IMR-90 (cell line): ENCODE measurements around the gene ZAP70. TPM values are rescaled to one million over a fixed set of nuclear protein-coding genes. Genes with fewer than 3 reads are reported as not detected.
A peak's percentile ranks its signal among the peaks of the same experiment; 100 is the strongest.

Source experiments
- ATAC-seq: fragments of 200-7000 bp; cut with Tn5 transposase; 2 replicates; pipeline ENCODE4 v1.9.1; 2020; ENCODE audit warnings: low read depth, mild to moderate bottlenecking, moderate library complexity
- BruUV-seq: library from RNA; stranded (reverse); fragments of 400-500 nt; replicated peaks from 2 replicates; lab custom pipeline; 2021; lab: Mats Ljungman, UMichigan
- CTCF ChIA-PET: fragments of 300-600 bp; formaldehyde crosslinking; extraction: SDS; loops from one replicate; lab custom pipeline; 2021; ENCODE audit warnings: antibody characterized with exemption; lab: Yijun Ruan, JAX
- POLR2A ChIA-PET: fragments of 300-600 bp; sonication (Branson Sonifier 250); formaldehyde crosslinking; loops from one replicate; lab custom pipeline; 2022; ENCODE audit warnings: antibody characterized with exemption; ENCODE audit not compliant: unreplicated experiment; lab: Charles Lee
- DNase-seq: peaks from one replicate; pipeline ENCODE4 v3.0.0; 2013
- H2AFZ ChIP-seq: replicated peaks from 2 replicates; pipeline ENCODE3; 2013; ENCODE audit warnings: low read length, mild to moderate bottlenecking; ENCODE audit not compliant: poor library complexity
- H2AK5ac ChIP-seq: 2 replicates; pipeline ENCODE4 v1.6.1; 2013; ENCODE audit warnings: low read depth, low read length, inconsistent platforms
- H2AK9ac ChIP-seq: replicated peaks from 2 replicates; pipeline ENCODE3; 2013; ENCODE audit warnings: mild to moderate bottlenecking, low read depth, low read length, moderate library complexity; ENCODE audit not compliant: poor library complexity
- H2BK120ac ChIP-seq: 2 replicates; pipeline ENCODE4 v1.6.1; 2013; ENCODE audit warnings: low read depth, low read length, inconsistent platforms
- H2BK15ac ChIP-seq: 3 replicates; pipeline ENCODE4 v1.6.1; 2013; ENCODE audit warnings: low read depth, low read length, inconsistent platforms
- H2BK20ac ChIP-seq: 2 replicates; pipeline ENCODE4 v1.6.1; 2013; ENCODE audit warnings: low read depth, mild to moderate bottlenecking, inconsistent platforms, low read length, moderate library complexity
- H2BK5ac ChIP-seq: 2 replicates; pipeline ENCODE4 v1.6.1; 2013; ENCODE audit warnings: mild to moderate bottlenecking, low read depth, low read length, inconsistent platforms; ENCODE audit not compliant: poor library complexity, severe bottlenecking
- H3K14ac ChIP-seq: replicated peaks from 2 replicates; pipeline ENCODE4 v1.6.1; 2013; ENCODE audit warnings: low read depth, low read length, inconsistent platforms
- H3K18ac ChIP-seq: 2 replicates; pipeline ENCODE4 v1.6.1; 2013; ENCODE audit warnings: low read depth, low read length, control low read depth
- H3K23ac ChIP-seq: 2 replicates; pipeline ENCODE4 v1.6.1; 2013; ENCODE audit warnings: low read depth, low read length, inconsistent platforms
- H3K27ac ChIP-seq: 2 replicates; pipeline ENCODE4 v1.5.1; 2013; ENCODE audit warnings: mild to moderate bottlenecking, control low read depth, low read length; ENCODE audit not compliant: insufficient read depth
- H3K27me3 ChIP-seq: 2 replicates; pipeline ENCODE4 v1.6.1; 2013; ENCODE audit warnings: low read length; ENCODE audit not compliant: control insufficient read depth, insufficient read depth
- H3K36me3 ChIP-seq: 2 replicates; pipeline ENCODE4 v1.6.1; 2013; ENCODE audit warnings: low read length, mixed read lengths; ENCODE audit not compliant: control insufficient read depth, insufficient read depth
- H3K4ac ChIP-seq: 2 replicates; pipeline ENCODE4 v1.6.1; 2013; ENCODE audit warnings: low read depth, low read length, inconsistent platforms
- H3K4me1 ChIP-seq: 2 replicates; pipeline ENCODE4 v1.6.1; 2013; ENCODE audit warnings: low read length, mixed read lengths; ENCODE audit not compliant: control insufficient read depth, insufficient read depth
- H3K4me2 ChIP-seq: 2 replicates; pipeline ENCODE4 v1.6.1; 2013; ENCODE audit warnings: low read depth, mild to moderate bottlenecking, control low read depth, low read length, moderate library complexity
- H3K4me3 ChIP-seq: 2 replicates; pipeline ENCODE4 v1.5.1; 2013; ENCODE audit warnings: low read depth, mild to moderate bottlenecking, control low read depth, low read length, moderate library complexity; ENCODE audit not compliant: insufficient read depth
- H3K56ac ChIP-seq: 2 replicates; pipeline ENCODE4 v1.6.1; 2013; ENCODE audit warnings: low read length, inconsistent platforms; ENCODE audit not compliant: insufficient read depth; ENCODE audit errors: extremely low read depth
- H3K79me1 ChIP-seq, 2 experiments: 2 replicates each; pipeline ENCODE4 v1.6.1; 2013; ENCODE audit warnings: low read length in 2 of 2, inconsistent platforms in 1 of 2, low read depth in 1 of 2
- H3K9ac ChIP-seq: 2 replicates; pipeline ENCODE4 v1.6.1; 2013; ENCODE audit warnings: low read depth, low read length, control low read depth
- H3K9me1 ChIP-seq: 2 replicates; pipeline ENCODE4 v1.6.1; 2013; ENCODE audit warnings: low read length, inconsistent platforms; ENCODE audit not compliant: insufficient read depth
- H3K9me3 ChIP-seq: 2 replicates; pipeline ENCODE4 v1.6.1; 2013; ENCODE audit warnings: low read length; ENCODE audit not compliant: control insufficient read depth, insufficient read depth
- H4K20me1 ChIP-seq: 2 replicates; pipeline ENCODE4 v1.6.1; 2013; ENCODE audit warnings: low read length, inconsistent platforms; ENCODE audit not compliant: insufficient read depth
- H4K5ac ChIP-seq: 2 replicates; pipeline ENCODE4 v1.6.1; 2013; ENCODE audit warnings: mild to moderate bottlenecking, low read depth, low read length, control low read depth
- H4K8ac ChIP-seq, 2 experiments: 2 replicates each; pipeline ENCODE4 v1.6.1; 2013; ENCODE audit warnings: low read depth in 2 of 2, low read length in 2 of 2, control low read depth in 1 of 2, inconsistent platforms in 1 of 2
- H4K91ac ChIP-seq: 2 replicates; pipeline ENCODE4 v1.6.1; 2013; ENCODE audit warnings: low read depth, low read length, inconsistent platforms; ENCODE audit not compliant: insufficient read depth
- BHLHE40 ChIP-seq: fragments of 150-350 bp; IDR thresholded peaks from 2 replicates; pipeline ENCODE4 v1.6.1; 2016; ENCODE audit warnings: mild to moderate bottlenecking, low read depth, low read length
- CEBPB ChIP-seq: IDR thresholded peaks from 2 replicates; pipeline ENCODE4 v1.6.1; 2012; ENCODE audit warnings: low read depth, low read length, improper control_type of control experiment
- CHD1 ChIP-seq: IDR thresholded peaks from 2 replicates; pipeline ENCODE4 v1.6.1; 2012; ENCODE audit warnings: low read depth, low read length, improper control_type of control experiment
- FOS ChIP-seq: fragments of 150-350 bp; IDR thresholded peaks from 2 replicates; pipeline ENCODE4 v1.6.1; 2016; ENCODE audit warnings: low read depth, low read length
- MAFK ChIP-seq: IDR thresholded peaks from 2 replicates; pipeline ENCODE4 v1.6.1; 2012; ENCODE audit warnings: low read depth, low read length, improper control_type of control experiment
- MAZ ChIP-seq: IDR thresholded peaks from 2 replicates; pipeline ENCODE4 v1.6.1; 2012; ENCODE audit warnings: low read depth, mild to moderate bottlenecking, low read length, improper control_type of control experiment, moderate library complexity, borderline replicate concordance
- MXI1 ChIP-seq: IDR thresholded peaks from 2 replicates; pipeline ENCODE4 v1.6.1; 2012; ENCODE audit warnings: low read depth, mild to moderate bottlenecking, low read length, moderate library complexity, borderline replicate concordance
- NFE2L2 ChIP-seq: fragments of 150-350 bp; IDR thresholded peaks from 2 replicates; pipeline ENCODE4 v1.6.1; 2016; ENCODE audit warnings: low read depth, mild to moderate bottlenecking, low read length
- POLR2A ChIP-seq: IDR thresholded peaks from 2 replicates; pipeline ENCODE4 v1.6.1; 2012; ENCODE audit warnings: mild to moderate bottlenecking, low read depth, low read length
- RAD21 ChIP-seq: IDR thresholded peaks from 2 replicates; pipeline ENCODE4 v1.6.1; 2012; ENCODE audit warnings: low read length, improper control_type of control experiment
- RCOR1 ChIP-seq: IDR thresholded peaks from 2 replicates; pipeline ENCODE4 v1.6.1; 2012; ENCODE audit warnings: mild to moderate bottlenecking, low read length, improper control_type of control experiment; ENCODE audit not compliant: insufficient replicate concordance
- RFX5 ChIP-seq: IDR thresholded peaks from 2 replicates; pipeline ENCODE4 v1.8.0; 2012; ENCODE audit warnings: low read depth, mild to moderate bottlenecking, low read length, moderate library complexity
- SMC3 ChIP-seq: fragments of 150-350 bp; IDR thresholded peaks from 2 replicates; pipeline ENCODE4 v1.6.1; 2016; ENCODE audit warnings: low read depth, mild to moderate bottlenecking, antibody characterized with exemption, low read length, moderate library complexity
- WGBS, 2 experiments: methylation state at CpG; one replicate each; pipeline versions ENCODE4 v1.1.5 to v1.1.7; 2013; ENCODE audit warnings: missing lambda C conversion rate in 2 of 2; ENCODE audit not compliant: insufficient read length in 1 of 2; ENCODE audit errors: extremely low coverage in 2 of 2; 5-methylcytosine and 5-hydroxymethylcytosine counted together
- dilution Hi-C: fragments of 300-500 bp; cut with HindIII; formaldehyde crosslinking; loops from one replicate; pipeline ENCODE4 v1.14.3; 2018; ENCODE audit warnings: low sequenced_read_pairs; ENCODE audit not compliant: unreplicated experiment
- in situ Hi-C: fragments of 300-500 bp; cut with MboI; formaldehyde crosslinking; loops from 3 replicates; pipeline ENCODE4 v1.14.3; 2019; ENCODE audit warnings: low sequenced_read_pairs, inconsistent platforms, mixed read lengths
- intact Hi-C: fragments of 100-400 bp; cut with micrococcal nuclease; formaldehyde crosslinking; loops from 2 replicates; pipeline ENCODE4 v1.10.0; 2022
- polyA plus RNA-seq, 3 experiments: library from polyadenylated mRNA; depleted of rRNA; stranded (reverse); fragments of >200 nt; gene quantifications; 2 replicates each; pipeline ENCODE4 v1.2.3, GENCODE V29; 2012; ENCODE audit warnings: low replicate concordance in 1 of 3
- total RNA-seq: library from RNA; depleted of rRNA; stranded (reverse); fragments of >200 nt; gene quantifications from 2 replicates; pipeline ENCODE4 v1.2.3, GENCODE V29; 2012
- TF ChIP-seq, protein P1 (sequence below): fragments of 150-350 bp; IDR thresholded peaks from 2 replicates; pipeline ENCODE4 v1.6.1; 2016; ENCODE audit warnings: low read depth, mild to moderate bottlenecking, low read length, moderate library complexity, borderline replicate concordance
- TF ChIP-seq, protein P2 (sequence below): conservative IDR thresholded peaks from 2 replicates; pipeline ENCODE4 v1.5.1; 2012; ENCODE audit warnings: mild to moderate bottlenecking, low read depth, low read length, improper control_type of control experiment
- TF ChIP-seq, protein P3 (sequence below): fragments of 150-350 bp; IDR thresholded peaks from 2 replicates; pipeline ENCODE4 v1.6.1; 2017; ENCODE audit warnings: mild to moderate bottlenecking, antibody characterized with exemption, low read length, low read depth

ZAP70 gene
- total and polyA plus RNA-seq, 2 of the 4 experiments (the other 2 are of a cell fraction), result under 0.01 to 0.09 TPM

DNA sequence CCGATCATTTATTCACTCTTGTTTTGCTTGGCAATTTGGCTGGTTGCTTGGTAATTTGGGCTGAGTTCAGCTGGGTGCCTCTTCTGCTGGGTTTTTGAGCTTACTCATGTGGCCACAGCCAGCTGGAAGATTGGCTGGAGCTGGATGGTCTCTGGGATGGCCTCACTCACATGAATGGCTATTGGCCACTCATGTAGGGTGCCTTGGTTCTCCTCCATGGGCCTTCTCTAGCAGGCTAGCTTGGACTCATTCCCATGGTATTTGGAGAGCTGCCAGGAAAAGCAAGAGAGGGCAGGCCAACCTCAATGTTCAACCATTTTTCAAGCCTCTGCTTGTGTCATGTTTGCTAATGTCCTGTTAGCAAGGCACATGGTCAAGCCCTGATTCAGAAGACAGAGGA is 16.9 kb downstream of the ZAP70 start:
- TF ChIP-seq, protein P1, sequence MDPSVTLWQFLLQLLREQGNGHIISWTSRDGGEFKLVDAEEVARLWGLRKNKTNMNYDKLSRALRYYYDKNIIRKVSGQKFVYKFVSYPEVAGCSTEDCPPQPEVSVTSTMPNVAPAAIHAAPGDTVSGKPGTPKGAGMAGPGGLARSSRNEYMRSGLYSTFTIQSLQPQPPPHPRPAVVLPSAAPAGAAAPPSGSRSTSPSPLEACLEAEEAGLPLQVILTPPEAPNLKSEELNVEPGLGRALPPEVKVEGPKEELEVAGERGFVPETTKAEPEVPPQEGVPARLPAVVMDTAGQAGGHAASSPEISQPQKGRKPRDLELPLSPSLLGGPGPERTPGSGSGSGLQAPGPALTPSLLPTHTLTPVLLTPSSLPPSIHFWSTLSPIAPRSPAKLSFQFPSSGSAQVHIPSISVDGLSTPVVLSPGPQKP, result no peak
- no peak for TF ChIP-seq NFE2L2
- no peak for TF ChIP-seq MAZ
- TF ChIP-seq POLR2A, result no peak
- no peak for TF ChIP-seq RAD21
- no peak for TF ChIP-seq CEBPB
- no peak for TF ChIP-seq RFX5
- no peak for TF ChIP-seq RCOR1
- no peak for TF ChIP-seq CHD1
- no peak for TF ChIP-seq MXI1
- TF ChIP-seq MAFK, result no peak
- TF ChIP-seq SMC3, result no peak
- no peak for TF ChIP-seq FOS
- no peak for TF ChIP-seq BHLHE40
- TF ChIP-seq, protein P2, sequence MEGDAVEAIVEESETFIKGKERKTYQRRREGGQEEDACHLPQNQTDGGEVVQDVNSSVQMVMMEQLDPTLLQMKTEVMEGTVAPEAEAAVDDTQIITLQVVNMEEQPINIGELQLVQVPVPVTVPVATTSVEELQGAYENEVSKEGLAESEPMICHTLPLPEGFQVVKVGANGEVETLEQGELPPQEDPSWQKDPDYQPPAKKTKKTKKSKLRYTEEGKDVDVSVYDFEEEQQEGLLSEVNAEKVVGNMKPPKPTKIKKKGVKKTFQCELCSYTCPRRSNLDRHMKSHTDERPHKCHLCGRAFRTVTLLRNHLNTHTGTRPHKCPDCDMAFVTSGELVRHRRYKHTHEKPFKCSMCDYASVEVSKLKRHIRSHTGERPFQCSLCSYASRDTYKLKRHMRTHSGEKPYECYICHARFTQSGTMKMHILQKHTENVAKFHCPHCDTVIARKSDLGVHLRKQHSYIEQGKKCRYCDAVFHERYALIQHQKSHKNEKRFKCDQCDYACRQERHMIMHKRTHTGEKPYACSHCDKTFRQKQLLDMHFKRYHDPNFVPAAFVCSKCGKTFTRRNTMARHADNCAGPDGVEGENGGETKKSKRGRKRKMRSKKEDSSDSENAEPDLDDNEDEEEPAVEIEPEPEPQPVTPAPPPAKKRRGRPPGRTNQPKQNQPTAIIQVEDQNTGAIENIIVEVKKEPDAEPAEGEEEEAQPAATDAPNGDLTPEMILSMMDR, result no peak
- TF ChIP-seq, protein P3, sequence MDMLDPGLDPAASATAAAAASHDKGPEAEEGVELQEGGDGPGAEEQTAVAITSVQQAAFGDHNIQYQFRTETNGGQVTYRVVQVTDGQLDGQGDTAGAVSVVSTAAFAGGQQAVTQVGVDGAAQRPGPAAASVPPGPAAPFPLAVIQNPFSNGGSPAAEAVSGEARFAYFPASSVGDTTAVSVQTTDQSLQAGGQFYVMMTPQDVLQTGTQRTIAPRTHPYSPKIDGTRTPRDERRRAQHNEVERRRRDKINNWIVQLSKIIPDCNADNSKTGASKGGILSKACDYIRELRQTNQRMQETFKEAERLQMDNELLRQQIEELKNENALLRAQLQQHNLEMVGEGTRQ, result no peak
- no peak overlapping the region for H4K91ac ChIP-seq
- no peaks in the 10 kb centered on the region for H3K4me1 ChIP-seq
- no peak overlapping the region for H2BK5ac ChIP-seq
- no peak overlapping the region for H3K56ac ChIP-seq
- in situ Hi-C loops (no loop called here), dilution Hi-C loops (no loop called here), intact Hi-C loops (no loop called here)
- H4K20me1 ChIP-seq, result no peaks in the 10 kb centered on the region
- POLR2A ChIA-PET, result no interaction called here
- no peaks in the 10 kb centered on the region for H3K9me1 ChIP-seq
- H3K9ac ChIP-seq, result no peak overlapping the region
- no peak overlapping the region for H3K4ac ChIP-seq
- H3K4me2 ChIP-seq, result no peak overlapping the region
- ATAC-seq (no peak), DNase-seq (peak; percentile 13)
- no peak overlapping the region for H3K14ac ChIP-seq
- H2BK120ac ChIP-seq, result no peak overlapping the region
- H3K18ac ChIP-seq, result no peak overlapping the region
- CTCF ChIA-PET, result no interaction called here
- no peak overlapping the region for H2AK9ac ChIP-seq
- H2AK5ac ChIP-seq, result no peak overlapping the region
- no peak overlapping the region for H3K27ac ChIP-seq
- H3K36me3 ChIP-seq, result no peaks in the 10 kb centered on the region
- peaks cover 2% of the 10 kb centered on the region; the same call in 1 of the 2 replicates for H3K27me3 ChIP-seq
- no TSS peak for BruUV-seq
- no peak overlapping the region for H2AFZ ChIP-seq
- H4K5ac ChIP-seq, result no peak overlapping the region
- no peak overlapping the region for H2BK15ac ChIP-seq
- H2BK20ac ChIP-seq, result no peak overlapping the region
- WGBS, 2 experiments, result no CpG with 5 or more reads among the region's 1 CpG
- H3K79me1 ChIP-seq, result no peaks in the 10 kb centered on the region
- no peak overlapping the region for H4K8ac ChIP-seq
- H3K23ac ChIP-seq, result no peak overlapping the region
- peaks cover 4% of the 10 kb centered on the region; the same call in 1 of the 2 replicates for H3K9me3 ChIP-seq
- H3K4me3 ChIP-seq, result no peak overlapping the region
